Measurements from ENCODE around the gene MYO1F. TPM values are rescaled to one million over a fixed set of nuclear protein-coding genes. Genes with fewer than 3 reads are reported as not detected.

MYO1F gene
- total RNA-seq, 1 donor from 2014 or later = 0.05 TPM

Other genes starting within 250 kb of the MYO1F start
- gene KANK3, start 234.2 kb downstream of the MYO1F start, total RNA-seq = 0.45 and 1.0 TPM in 2 replicates
- 17.2 and 34.9 TPM in 2 replicates for gene ANGPTL4, start 213.3 kb downstream of the MYO1F start, total RNA-seq
- 29.3 and 151 TPM in 2 replicates for gene RAB11B, start 187.1 kb downstream of the MYO1F start, total RNA-seq
- 74.8 and 186 TPM in 2 replicates for gene MARCHF2, start 164.1 kb downstream of the MYO1F start, total RNA-seq
- 35.8 and 98.8 TPM in 2 replicates for gene HNRNPM, start 132.5 kb downstream of the MYO1F start, total RNA-seq
- not detected in 2 replicates for gene PRAM1, start 74.8 kb downstream of the MYO1F start, total RNA-seq
- gene ZNF414, start 63.3 kb downstream of the MYO1F start, total RNA-seq = 3.5 and 10.6 TPM in 2 replicates
- gene ADAMTS10, start 33.3 kb upstream of the MYO1F start, total RNA-seq = 0.69 and 10.7 TPM in 2 replicates
- not detected in 2 replicates for gene NFILZ, start 53.2 kb upstream of the MYO1F start, total RNA-seq
- gene ACTL9, start 121.4 kb upstream of the MYO1F start, total RNA-seq = not detected in 2 replicates
- not detected in 2 replicates for gene OR2Z1, start 144.2 kb upstream of the MYO1F start, total RNA-seq